DND-41 (cell line): ENCODE measurements around the gene NEDD4L.

Source experiments
- ATAC-seq: fragments of 200-7000 bp; cut with Tn5 transposase; 3 replicates; pipeline ENCODE4 v1.9.1; 2021; ENCODE audit warnings: low read depth; ENCODE audit not compliant: insufficient read depth
- DNase-seq: peaks from one replicate; pipeline ENCODE4 v3.0.0-alpha.2; 2020
- H2AFZ ChIP-seq: 2 replicates; pipeline ENCODE4 v1.6.0; 2012; ENCODE audit warnings: low read depth, low read length
- H3K27ac ChIP-seq: 2 replicates; pipeline ENCODE4 v1.5.1; 2012; ENCODE audit warnings: low read length, inconsistent platforms
- H3K27me3 ChIP-seq: fragments of 200-600 bp; sonication (generic); 2 replicates; pipeline ENCODE4 v1.6.0; 2012; ENCODE audit warnings: low read length, mild to moderate bottlenecking, inconsistent platforms; ENCODE audit not compliant: insufficient read depth, poor library complexity
- H3K36me3 ChIP-seq: 2 replicates; pipeline ENCODE4 v1.5.1; 2012; ENCODE audit warnings: low read length, inconsistent platforms; ENCODE audit not compliant: insufficient read depth
- H3K4me1 ChIP-seq: 2 replicates; pipeline ENCODE4 v1.5.1; 2012; ENCODE audit warnings: mild to moderate bottlenecking, low read length; ENCODE audit not compliant: insufficient read depth
- H3K4me2 ChIP-seq: 2 replicates; pipeline ENCODE4 v1.6.0; 2012; ENCODE audit warnings: mild to moderate bottlenecking, moderate library complexity, low read length, inconsistent platforms; ENCODE audit not compliant: insufficient read depth
- H3K4me3 ChIP-seq, 2 experiments: fragments of 200-600 bp in 1 of 2; shearing (Covaris generic) in 1 of 2; 2 replicates each; pipeline ENCODE4 v1.5.1; 2012 to 2016; ENCODE audit warnings: inconsistent platforms in 2 of 2, low read length in 2 of 2, mild to moderate bottlenecking in 2 of 2, low read depth in 1 of 2, moderate library complexity in 1 of 2
- H3K79me2 ChIP-seq: 2 replicates; pipeline ENCODE4 v1.6.0; 2012; ENCODE audit warnings: low read length, inconsistent platforms; ENCODE audit not compliant: insufficient read depth
- H3K9ac ChIP-seq: 2 replicates; pipeline ENCODE4 v1.6.0; 2012; ENCODE audit warnings: low read depth, mild to moderate bottlenecking, inconsistent platforms, low read length, moderate library complexity
- H3K9me3 ChIP-seq: 2 replicates; pipeline ENCODE4 v1.5.1; 2012; ENCODE audit warnings: low read length, moderate library complexity, mild to moderate bottlenecking, inconsistent platforms; ENCODE audit not compliant: insufficient read depth, severe bottlenecking
- H4K20me1 ChIP-seq: 2 replicates; pipeline ENCODE4 v1.6.0; 2012; ENCODE audit warnings: low read length; ENCODE audit not compliant: insufficient read depth
- EZH2 ChIP-seq: IDR thresholded peaks from 3 replicates; pipeline ENCODE4 v1.6.1; 2012; ENCODE audit warnings: borderline replicate concordance, low read depth, mild to moderate bottlenecking, moderate library complexity, low read length, inconsistent platforms; ENCODE audit not compliant: severe bottlenecking
- TF ChIP-seq, protein P1 (sequence below): IDR thresholded peaks from 2 replicates; pipeline ENCODE4 v1.5.1; 2012; ENCODE audit warnings: borderline replicate concordance, low read length, moderate library complexity, mild to moderate bottlenecking; ENCODE audit not compliant: poor library complexity, severe bottlenecking; ENCODE audit errors: extremely low read depth

Gene NEDD4L

DNA sequence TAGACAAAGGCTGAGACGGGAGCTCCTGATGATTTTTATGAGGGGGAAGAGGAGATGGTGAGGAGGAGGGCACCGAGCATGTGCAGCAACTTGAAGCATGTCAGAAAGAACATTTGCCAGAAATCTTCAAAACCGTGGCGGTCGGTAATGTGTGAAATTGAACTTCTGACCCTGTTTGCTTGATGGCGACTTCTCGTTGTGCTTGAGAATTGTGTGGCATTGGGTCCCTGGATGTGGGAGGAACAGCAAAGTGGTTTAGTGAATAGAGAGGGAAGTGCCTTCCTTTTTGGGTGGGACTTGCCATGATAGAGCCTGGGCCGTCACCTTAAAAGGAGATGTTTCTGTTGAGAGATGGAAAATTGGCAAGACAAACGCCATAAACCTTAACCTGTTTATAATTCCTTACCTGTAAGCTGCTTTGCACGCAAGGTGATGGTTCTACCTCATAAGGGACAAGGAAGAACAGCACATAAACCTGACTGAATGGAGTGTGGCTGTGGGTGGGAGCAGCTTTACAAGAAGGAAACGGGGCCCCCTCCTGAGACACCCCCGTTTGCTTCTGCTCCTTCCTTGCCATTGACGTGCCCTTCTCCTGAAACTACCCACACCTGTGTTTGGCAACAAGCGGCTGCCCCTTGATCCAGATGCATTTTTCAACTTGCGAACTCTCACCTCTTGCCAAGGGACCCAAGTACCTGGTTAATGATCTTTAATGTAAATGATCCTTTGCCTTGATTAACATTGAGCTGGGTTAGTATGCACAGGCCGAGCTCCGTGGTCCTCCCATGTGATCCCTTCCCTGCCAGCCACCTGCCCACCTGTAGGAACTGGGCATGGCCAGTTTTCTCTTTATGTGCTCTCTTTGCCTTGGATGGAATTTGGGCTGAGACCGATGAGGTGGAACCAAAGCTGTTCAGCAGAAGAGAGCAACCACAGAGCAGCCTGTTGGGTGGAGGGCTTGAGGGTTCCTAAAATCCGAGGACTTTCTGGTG lies 153.2 kb downstream of the NEDD4L start:
- H3K4me2 ChIP-seq: no peak overlapping the region

DNA sequence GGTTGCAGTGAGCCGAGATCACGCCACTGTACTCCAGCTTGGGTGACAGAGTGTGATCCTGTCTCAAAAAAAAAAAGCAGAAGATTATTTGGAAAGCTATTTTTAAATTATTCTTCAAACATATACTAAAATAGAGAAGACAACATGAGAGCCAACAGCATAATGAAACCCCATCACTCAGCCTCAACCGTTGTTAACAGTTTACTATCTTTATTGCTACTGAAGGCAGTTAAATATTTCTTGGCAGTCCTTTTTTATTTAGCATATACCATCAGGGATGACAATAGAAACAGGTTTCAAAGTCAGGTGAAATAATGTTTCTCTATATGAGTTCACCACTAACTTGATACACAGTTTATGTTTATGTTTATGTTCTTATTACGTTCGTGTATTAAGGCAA lies 157.2 kb downstream of the NEDD4L start:
- H3K27ac ChIP-seq: no peak overlapping the region
- H3K4me3 ChIP-seq: no peak overlapping the region
- H3K36me3 ChIP-seq: no peaks in the 10 kb centered on the region
- peaks cover 6% of the 10 kb centered on the region; the same call in 1 of the 2 replicates for H4K20me1 ChIP-seq
- H3K4me2 ChIP-seq: no peak overlapping the region
- no peak for TF ChIP-seq EZH2
- TF ChIP-seq, protein P1, sequence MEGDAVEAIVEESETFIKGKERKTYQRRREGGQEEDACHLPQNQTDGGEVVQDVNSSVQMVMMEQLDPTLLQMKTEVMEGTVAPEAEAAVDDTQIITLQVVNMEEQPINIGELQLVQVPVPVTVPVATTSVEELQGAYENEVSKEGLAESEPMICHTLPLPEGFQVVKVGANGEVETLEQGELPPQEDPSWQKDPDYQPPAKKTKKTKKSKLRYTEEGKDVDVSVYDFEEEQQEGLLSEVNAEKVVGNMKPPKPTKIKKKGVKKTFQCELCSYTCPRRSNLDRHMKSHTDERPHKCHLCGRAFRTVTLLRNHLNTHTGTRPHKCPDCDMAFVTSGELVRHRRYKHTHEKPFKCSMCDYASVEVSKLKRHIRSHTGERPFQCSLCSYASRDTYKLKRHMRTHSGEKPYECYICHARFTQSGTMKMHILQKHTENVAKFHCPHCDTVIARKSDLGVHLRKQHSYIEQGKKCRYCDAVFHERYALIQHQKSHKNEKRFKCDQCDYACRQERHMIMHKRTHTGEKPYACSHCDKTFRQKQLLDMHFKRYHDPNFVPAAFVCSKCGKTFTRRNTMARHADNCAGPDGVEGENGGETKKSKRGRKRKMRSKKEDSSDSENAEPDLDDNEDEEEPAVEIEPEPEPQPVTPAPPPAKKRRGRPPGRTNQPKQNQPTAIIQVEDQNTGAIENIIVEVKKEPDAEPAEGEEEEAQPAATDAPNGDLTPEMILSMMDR: no peak
- no peaks in the 10 kb centered on the region for H3K79me2 ChIP-seq
- no peak overlapping the region for H2AFZ ChIP-seq
- DNase-seq (no peak), ATAC-seq (no peak)
- H3K27me3 ChIP-seq: peaks cover 4% of the 10 kb centered on the region
- no peaks in the 10 kb centered on the region for H3K9me3 ChIP-seq
- H3K9ac ChIP-seq: no peak overlapping the region
- H3K4me1 ChIP-seq: no peaks in the 10 kb centered on the region

More for the DNA sequence above, 153.2 kb downstream of the NEDD4L start:
- Histone ChIP-seq H3K4me3 (no peak overlapping the region), H4K20me1 (peaks cover 6% of the 10 kb centered on the region; the same call in 1 of the 2 replicates), H3K9ac (no peak overlapping the region), H3K36me3 (no peaks in the 10 kb centered on the region), H2AFZ (no peak overlapping the region), H3K27me3 (peaks cover 4% of the 10 kb centered on the region), H3K79me2 (no peaks in the 10 kb centered on the region), H3K9me3 (no peaks in the 10 kb centered on the region), H3K4me1 (no peaks in the 10 kb centered on the region), H3K27ac (no peak overlapping the region)
- TF ChIP-seq EZH2: no peak
- TF ChIP-seq, protein P1: no peak
- no peak for ATAC-seq
- DNase-seq: no peak

DNA sequence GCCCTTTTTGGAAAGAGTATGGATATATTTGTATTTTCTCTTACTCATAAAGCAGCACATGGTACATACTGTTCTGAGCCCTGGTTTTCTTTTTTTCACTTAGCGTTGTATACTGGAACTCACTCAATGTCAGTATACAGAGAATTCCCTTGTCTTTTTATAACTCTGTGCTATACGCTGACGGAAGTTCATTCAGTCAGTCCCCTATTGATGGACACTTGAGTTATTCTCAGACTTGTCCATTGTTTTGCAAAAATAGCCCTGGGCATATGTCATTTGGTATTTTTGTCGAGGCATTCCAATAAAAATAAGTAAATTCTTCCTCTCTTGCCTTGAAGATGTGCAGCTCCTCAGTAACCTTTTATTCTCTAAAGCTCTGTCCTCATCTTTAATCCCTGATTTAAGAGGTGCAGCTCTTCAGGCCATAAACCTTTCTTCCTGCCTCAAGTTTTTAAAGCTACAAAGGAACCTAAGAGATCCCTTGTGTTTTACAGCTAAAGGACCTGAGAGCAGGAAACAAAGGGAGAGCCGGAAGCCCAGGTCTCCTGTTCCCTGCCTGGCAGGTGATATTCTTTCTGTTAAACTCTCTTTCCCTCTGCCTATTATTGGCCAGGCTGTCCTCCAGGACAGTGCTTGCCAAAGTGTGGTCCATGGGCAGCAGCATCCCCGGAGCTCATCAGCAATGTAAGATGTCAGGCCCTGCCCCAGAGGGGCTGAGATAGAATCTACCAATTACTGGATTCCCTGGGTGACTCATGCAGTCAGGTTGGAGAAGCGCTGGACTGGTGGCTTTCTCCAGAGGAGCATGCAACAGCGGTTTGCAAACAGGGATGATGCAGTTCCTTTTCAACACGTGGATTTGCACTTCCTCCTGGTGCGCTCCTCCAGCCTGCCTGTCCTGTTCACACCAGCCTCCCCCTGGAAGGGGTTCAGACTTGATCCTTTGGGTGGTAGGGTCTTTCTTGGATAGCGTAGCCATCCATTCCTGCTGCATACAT lies 158.0 kb downstream of the NEDD4L start:
- no peaks in the 10 kb centered on the region for H3K79me2 ChIP-seq
- no peak for DNase-seq
- no peak overlapping the region for H3K27ac ChIP-seq
- H3K9me3 ChIP-seq: no peaks in the 10 kb centered on the region
- H3K36me3 ChIP-seq: no peaks in the 10 kb centered on the region
- TF ChIP-seq, protein P1: no peak
- TF ChIP-seq EZH2: no peak
- H3K9ac ChIP-seq: no peak overlapping the region
- H3K4me3 ChIP-seq: no peak overlapping the region
- ATAC-seq: no peak
- H2AFZ ChIP-seq: no peak overlapping the region
- 0 out of 2 replicates have a peak, but pooled peaks cover 5% of the 10 kb centered on the region for H4K20me1 ChIP-seq
- no peaks in the 10 kb centered on the region for H3K4me1 ChIP-seq
- no peak overlapping the region for H3K4me2 ChIP-seq
- peaks cover 2% of the 10 kb centered on the region for H3K27me3 ChIP-seq
